ENCODE data around the gene NELFB.

- TF ChIP-seq STAT6 (CRISPR knock-in tag; IDR thresholded peaks at IDR 0.05) (no peak), RAD21 (CRISPR knock-in tag; conservative IDR thresholded peaks at IDR 0.05 in 1 of 2, IDR thresholded peaks at IDR 0.05 in 1 of 2) (peak in 1 of 2 experiments; percentile 22; a peak in 2 of 4 replicates), EZH2 (IDR thresholded peaks at IDR 0.05; ENCODE audit: borderline replicate concordance, low read depth, low read length) (no peak), FOS (IDR thresholded peaks at IDR 0.05; ENCODE audit: extremely low read depth, insufficient read length) (no peak), POLR2AphosphoS5 (IDR thresholded peaks at IDR 0.05; ENCODE audit: control insufficient read depth, insufficient read depth, low read depth, low read length) (no peak)
Measured at GRCh38 chr9:137305060-137305797, 50.1 kb downstream of the NELFB start.
